ENCODE data around the gene DOCK10.

- no peak for TF ChIP-seq CTCF (IDR thresholded peaks at IDR 0.05)
- TF ChIP-seq POLR2AphosphoS5 (IDR thresholded peaks at IDR 0.05; ENCODE audit: low read depth, low read length): no peak
- no peak for TF ChIP-seq TCF7L2 (IDR thresholded peaks at IDR 0.05; ENCODE audit: low read depth, low read length)
These were observed 114.6 kb downstream of the DOCK10 start for GRCh38 chr2:224927646-224928173.

Measured in Panc1 (cell line).